Measurements from ENCODE around the gene CCDC9.

- TF ChIP-seq POLR2AphosphoS5 (IDR thresholded peaks at IDR 0.05): no peak
- TF ChIP-seq, protein P1, sequence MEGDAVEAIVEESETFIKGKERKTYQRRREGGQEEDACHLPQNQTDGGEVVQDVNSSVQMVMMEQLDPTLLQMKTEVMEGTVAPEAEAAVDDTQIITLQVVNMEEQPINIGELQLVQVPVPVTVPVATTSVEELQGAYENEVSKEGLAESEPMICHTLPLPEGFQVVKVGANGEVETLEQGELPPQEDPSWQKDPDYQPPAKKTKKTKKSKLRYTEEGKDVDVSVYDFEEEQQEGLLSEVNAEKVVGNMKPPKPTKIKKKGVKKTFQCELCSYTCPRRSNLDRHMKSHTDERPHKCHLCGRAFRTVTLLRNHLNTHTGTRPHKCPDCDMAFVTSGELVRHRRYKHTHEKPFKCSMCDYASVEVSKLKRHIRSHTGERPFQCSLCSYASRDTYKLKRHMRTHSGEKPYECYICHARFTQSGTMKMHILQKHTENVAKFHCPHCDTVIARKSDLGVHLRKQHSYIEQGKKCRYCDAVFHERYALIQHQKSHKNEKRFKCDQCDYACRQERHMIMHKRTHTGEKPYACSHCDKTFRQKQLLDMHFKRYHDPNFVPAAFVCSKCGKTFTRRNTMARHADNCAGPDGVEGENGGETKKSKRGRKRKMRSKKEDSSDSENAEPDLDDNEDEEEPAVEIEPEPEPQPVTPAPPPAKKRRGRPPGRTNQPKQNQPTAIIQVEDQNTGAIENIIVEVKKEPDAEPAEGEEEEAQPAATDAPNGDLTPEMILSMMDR (IDR thresholded peaks at IDR 0.05): no peak
Measured at GRCh38 chr19:47228937-47229675, 27.2 kb upstream of the CCDC9 start.

Measured in transverse colon (tissue), 4 donors.